ENCODE measurements around the gene TMEM131.

The TMEM131 gene

DNA sequence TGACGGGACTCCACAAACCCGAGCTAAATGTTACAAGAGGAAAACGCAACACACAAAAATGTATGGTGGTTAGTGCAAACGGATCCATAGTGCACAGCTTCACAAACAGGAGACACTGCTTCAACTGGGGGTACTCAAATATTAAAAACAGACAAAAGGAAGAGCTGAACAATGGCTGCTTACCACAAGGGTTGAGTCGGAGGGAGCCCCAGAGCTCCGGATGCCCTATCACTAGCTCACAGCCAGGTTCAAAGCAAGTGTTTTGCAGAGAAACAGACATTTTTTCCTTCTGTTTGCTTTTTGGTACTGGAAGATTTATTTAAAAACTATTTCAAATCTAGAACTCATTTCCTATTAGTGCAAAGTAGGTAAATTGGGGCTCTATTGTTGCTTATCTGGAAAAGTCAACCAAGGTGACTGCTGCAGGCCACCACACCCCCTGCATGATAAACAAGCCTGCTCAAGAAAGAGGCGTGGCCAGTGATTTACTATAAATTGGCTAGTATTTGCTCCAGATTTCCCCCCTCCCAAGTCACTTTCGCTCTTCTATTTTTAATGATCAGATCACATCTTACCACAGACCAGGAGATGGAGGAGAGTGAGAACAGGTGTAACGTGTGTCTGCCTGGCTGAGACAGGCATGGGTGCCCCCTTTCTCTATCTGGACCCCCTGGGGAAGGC, 235.9 kb downstream of the TMEM131 start:
- Histone ChIP-seq H3K27ac (ENCODE audit: low read depth, low read length) (no peak overlapping the region), H3K4me3 (ENCODE audit: low read depth, low read length) (no peak overlapping the region), H3K4me1 (ENCODE audit: control insufficient read depth, insufficient read depth, low read length) (no peaks in the 10 kb centered on the region), H3K9me3 (ENCODE audit: control insufficient read depth, insufficient read depth, low read length) (no peaks in the 10 kb centered on the region), H3K9ac (ENCODE audit: low read depth, low read length) (no peak overlapping the region), H3K36me3 (ENCODE audit: control insufficient read depth, insufficient read depth, low read length) (peaks cover 42% of the 10 kb centered on the region), H3K27me3 (ENCODE audit: control insufficient read depth, insufficient read depth, low read length) (no peaks in the 10 kb centered on the region)

DNA sequence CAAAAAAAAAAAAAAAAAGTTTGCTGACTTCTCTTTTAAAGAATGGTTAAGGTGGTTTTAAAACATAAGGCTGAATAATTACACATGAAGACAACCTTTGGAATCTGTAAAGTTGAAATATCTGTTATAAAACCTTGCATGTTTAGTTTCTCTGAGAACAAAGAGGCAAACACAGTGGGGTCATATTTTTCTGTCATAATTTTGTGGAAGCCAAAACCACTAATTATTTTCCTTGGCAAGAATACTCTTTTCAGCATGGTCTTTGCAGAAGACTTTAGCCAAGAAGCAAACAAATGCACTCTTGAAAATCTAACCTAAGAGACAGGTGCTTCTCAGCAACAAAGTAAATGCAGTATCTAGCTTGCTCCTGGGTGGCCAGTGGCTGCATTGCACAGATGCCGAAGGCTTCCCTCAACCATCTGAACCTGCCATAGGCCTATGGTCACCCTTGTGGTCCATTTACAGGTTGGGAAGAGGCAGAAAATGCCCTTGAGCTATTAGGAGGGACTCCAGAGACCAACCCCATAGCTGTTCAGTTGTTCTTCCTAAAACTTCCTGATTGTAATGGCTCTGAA, 237.5 kb downstream of the TMEM131 start:
- no peaks in the 10 kb centered on the region for H3K9me3 ChIP-seq (ENCODE audit: control insufficient read depth, insufficient read depth, low read length)
- H3K4me3 ChIP-seq (ENCODE audit: low read depth, low read length): no peak overlapping the region
- H3K9ac ChIP-seq (ENCODE audit: low read depth, low read length): no peak overlapping the region
- H3K27me3 ChIP-seq (ENCODE audit: control insufficient read depth, insufficient read depth, low read length): no peaks in the 10 kb centered on the region
- H3K36me3 ChIP-seq (ENCODE audit: control insufficient read depth, insufficient read depth, low read length): peaks cover 42% of the 10 kb centered on the region
- no peak overlapping the region for H3K27ac ChIP-seq (ENCODE audit: low read depth, low read length)
- H3K4me1 ChIP-seq (ENCODE audit: control insufficient read depth, insufficient read depth, low read length): peaks cover 1% of the 10 kb centered on the region; the same call in 1 of the 2 replicates

DNA sequence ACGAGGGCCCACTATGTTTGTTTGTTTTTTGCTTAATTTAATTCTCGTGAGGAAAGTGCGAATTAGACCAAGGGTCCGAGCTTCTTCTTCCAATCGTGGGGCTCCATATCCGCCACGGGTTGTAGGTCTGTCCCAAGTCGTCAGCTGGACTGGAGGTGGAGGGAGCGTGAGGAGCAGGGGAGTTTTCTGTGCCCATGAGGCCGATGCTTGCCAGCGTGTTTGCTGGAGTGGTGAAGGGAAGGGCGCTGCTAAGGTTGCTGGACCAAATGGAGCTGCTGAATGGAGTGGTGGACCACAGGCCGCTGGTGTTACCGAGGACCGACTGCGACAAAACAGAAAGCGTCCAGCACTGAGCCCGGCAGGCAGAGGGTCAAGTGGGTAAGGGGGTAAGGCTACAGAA, 238.7 kb downstream of the TMEM131 start:
- Histone ChIP-seq H3K4me1 (ENCODE audit: control insufficient read depth, insufficient read depth, low read length) (peaks cover 13% of the 10 kb centered on the region), H3K27me3 (ENCODE audit: control insufficient read depth, insufficient read depth, low read length) (no peaks in the 10 kb centered on the region), H3K4me3 (ENCODE audit: low read depth, low read length) (no peak overlapping the region), H3K9me3 (ENCODE audit: control insufficient read depth, insufficient read depth, low read length) (no peaks in the 10 kb centered on the region), H3K9ac (ENCODE audit: low read depth, low read length) (no peak overlapping the region), H3K27ac (ENCODE audit: low read depth, low read length) (no peak overlapping the region), H3K36me3 (ENCODE audit: control insufficient read depth, insufficient read depth, low read length) (peaks cover 42% of the 10 kb centered on the region)

DNA sequence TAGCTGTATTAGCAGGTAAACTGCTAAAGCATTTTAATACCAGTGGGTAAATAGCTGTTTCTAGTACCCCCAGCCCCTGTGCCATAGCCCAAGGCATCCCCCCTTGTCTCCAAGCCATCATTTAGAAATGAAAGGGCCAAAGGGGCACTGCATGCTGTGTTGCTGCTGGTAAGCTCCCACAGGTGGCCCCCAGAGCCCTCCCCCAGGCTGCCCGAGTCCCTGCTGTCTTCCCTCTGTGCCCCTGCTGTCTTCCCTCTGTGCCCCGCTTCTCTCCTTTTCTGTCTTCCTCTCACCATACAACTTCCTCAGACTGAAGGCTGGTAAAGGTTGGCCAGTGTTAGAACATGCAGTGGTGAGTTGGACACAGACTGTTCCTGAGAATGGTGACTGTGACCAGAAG, 240.3 kb downstream of the TMEM131 start:
- Histone ChIP-seq H3K9me3 (ENCODE audit: control insufficient read depth, insufficient read depth, low read length) (no peaks in the 10 kb centered on the region), H3K27me3 (ENCODE audit: control insufficient read depth, insufficient read depth, low read length) (no peaks in the 10 kb centered on the region), H3K27ac (ENCODE audit: low read depth, low read length) (no peak overlapping the region), H3K9ac (ENCODE audit: low read depth, low read length) (no peak overlapping the region), H3K4me3 (ENCODE audit: low read depth, low read length) (no peak overlapping the region), H3K4me1 (ENCODE audit: control insufficient read depth, insufficient read depth, low read length) (peaks cover 19% of the 10 kb centered on the region), H3K36me3 (ENCODE audit: control insufficient read depth, insufficient read depth, low read length) (peaks cover 40% of the 10 kb centered on the region)

DNA sequence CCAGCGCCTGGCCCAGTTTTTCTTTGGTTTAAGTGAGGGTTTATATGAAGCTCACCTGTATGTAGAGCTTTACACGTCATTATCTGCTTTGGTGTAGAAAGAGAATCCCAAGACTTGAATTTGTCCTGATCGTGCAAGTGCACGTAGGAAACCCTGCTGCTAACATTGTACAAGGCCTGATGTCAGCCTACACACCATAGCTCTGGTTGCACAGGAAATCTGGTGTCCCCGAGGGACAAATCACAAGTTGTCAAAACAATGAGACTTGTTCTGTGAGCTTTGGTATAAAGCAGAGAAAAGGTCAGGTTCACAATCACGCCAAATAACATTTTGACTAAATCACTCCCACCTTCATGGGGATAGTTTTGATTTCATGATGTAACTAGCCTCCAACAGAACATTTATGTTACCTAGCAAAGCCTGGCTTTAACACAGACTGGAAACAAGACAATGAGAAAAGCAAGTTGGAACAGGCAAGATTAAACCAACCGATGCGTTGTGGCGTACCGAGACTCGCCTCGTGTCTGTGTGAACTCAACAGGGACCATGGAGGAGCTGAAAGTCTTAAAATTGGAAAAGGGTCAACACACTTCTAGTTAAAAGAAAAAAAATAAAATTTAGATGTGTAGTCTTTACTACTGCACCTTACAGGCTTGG, 240.9 kb downstream of the TMEM131 start:
- Histone ChIP-seq H3K4me1 (ENCODE audit: control insufficient read depth, insufficient read depth, low read length) (peaks cover 19% of the 10 kb centered on the region), H3K9ac (ENCODE audit: low read depth, low read length) (no peak overlapping the region), H3K36me3 (ENCODE audit: control insufficient read depth, insufficient read depth, low read length) (peaks cover 34% of the 10 kb centered on the region), H3K4me3 (ENCODE audit: low read depth, low read length) (no peak overlapping the region), H3K27ac (ENCODE audit: low read depth, low read length) (no peak overlapping the region), H3K27me3 (ENCODE audit: control insufficient read depth, insufficient read depth, low read length) (no peaks in the 10 kb centered on the region), H3K9me3 (ENCODE audit: control insufficient read depth, insufficient read depth, low read length) (no peaks in the 10 kb centered on the region)

DNA sequence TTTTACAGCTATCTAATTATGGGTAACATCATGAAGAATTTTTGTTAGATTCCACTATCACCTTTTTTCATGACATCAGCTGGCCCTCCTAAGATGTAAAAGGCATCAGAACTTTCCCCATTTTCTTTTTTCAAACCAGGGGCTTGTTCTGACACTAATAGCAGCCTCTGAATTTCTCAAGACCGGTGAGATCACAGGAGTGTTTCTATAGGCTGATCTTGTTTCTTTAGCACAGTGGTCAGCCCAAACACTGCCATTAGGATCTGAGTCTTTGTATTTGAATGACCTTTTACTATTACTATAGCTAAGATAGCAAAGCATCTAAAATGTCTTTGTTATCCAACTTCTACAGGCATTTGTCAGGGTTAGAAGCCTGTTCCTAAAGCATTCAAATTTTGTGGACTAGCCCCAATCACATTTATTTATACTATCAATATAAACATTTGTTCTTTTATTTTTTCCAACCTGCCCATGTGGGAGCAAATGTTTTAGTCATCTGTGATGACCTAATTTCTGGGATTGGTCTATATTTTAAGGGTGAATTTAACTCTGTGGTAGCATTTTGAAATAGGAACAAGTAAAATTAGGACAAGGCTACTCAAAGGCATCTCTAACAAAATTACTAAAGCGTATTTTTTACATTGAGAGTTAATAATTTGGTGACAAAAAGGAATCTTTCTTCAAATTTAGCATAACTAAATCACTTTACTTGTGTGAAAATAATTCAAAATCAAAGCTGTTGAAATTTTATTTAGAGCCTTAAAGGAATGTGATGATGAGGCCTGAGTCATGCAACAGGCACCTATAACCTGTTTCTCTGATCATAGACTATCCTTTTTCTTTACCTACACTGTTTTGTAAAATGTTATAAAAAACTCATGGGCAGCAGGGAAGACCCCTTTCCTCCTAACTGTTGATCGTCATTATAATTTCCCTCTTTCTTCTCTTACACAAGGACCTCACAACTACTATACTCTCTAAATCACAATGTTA, 243.1 kb downstream of the TMEM131 start:
- no peaks in the 10 kb centered on the region for H3K27me3 ChIP-seq (ENCODE audit: control insufficient read depth, insufficient read depth, low read length)
- H3K27ac ChIP-seq (ENCODE audit: low read depth, low read length): peak overlapping the region; percentile 61
- H3K36me3 ChIP-seq (ENCODE audit: control insufficient read depth, insufficient read depth, low read length): peaks cover 17% of the 10 kb centered on the region; the same call in 1 of the 2 replicates
- H3K9me3 ChIP-seq (ENCODE audit: control insufficient read depth, insufficient read depth, low read length): no peaks in the 10 kb centered on the region
- H3K9ac ChIP-seq (ENCODE audit: low read depth, low read length): no peak overlapping the region
- H3K4me1 ChIP-seq (ENCODE audit: control insufficient read depth, insufficient read depth, low read length): peaks cover 19% of the 10 kb centered on the region
- no peak overlapping the region for H3K4me3 ChIP-seq (ENCODE audit: low read depth, low read length)

DNA sequence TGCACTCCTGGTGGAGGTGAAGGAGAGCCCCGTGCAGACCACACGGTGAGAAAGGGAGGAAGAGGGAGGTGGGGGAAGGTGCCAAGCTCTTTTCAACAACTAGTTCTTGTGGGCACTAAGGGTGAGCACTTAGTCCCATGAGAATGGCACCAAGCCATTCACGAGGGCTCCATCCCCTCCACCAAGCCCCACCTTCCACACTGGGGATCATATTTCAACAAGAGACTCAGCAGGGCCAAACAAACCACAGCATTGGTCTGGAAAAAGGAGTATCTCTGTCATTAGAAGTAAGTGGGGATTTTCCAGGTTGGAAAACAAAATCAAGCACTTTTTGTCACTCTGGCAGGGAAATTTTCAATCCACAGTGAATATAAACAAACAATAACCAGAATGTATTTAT, 244.0 kb downstream of the TMEM131 start:
- H3K27me3 ChIP-seq (ENCODE audit: control insufficient read depth, insufficient read depth, low read length): no peaks in the 10 kb centered on the region
- H3K27ac ChIP-seq (ENCODE audit: low read depth, low read length): peak overlapping the region; percentile 61
- H3K4me1 ChIP-seq (ENCODE audit: control insufficient read depth, insufficient read depth, low read length): peaks cover 19% of the 10 kb centered on the region
- H3K9me3 ChIP-seq (ENCODE audit: control insufficient read depth, insufficient read depth, low read length): no peaks in the 10 kb centered on the region
- peaks cover 11% of the 10 kb centered on the region; the same call in 1 of the 2 replicates for H3K36me3 ChIP-seq (ENCODE audit: control insufficient read depth, insufficient read depth, low read length)
- H3K9ac ChIP-seq (ENCODE audit: low read depth, low read length): no peak overlapping the region
- no peak overlapping the region for H3K4me3 ChIP-seq (ENCODE audit: low read depth, low read length)

DNA sequence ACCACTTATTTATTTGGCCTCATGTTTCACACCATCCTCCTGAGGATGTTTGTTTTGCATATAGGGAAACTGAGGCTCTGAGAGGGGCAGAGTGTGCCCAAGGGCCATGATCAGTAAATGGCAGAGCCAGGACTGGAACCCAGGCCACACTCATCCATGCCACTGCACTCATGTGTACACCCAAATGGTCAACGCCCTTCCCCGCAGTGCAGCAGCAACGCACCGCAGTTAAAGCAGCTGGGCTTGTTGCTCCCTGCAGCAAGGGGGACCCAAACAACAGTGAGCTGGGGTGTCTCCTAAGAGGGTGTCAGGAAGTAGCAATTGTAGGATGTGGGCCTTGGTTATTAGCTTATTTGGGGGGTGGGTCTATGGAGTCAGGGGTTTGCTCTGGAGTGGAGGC, 245.7 kb downstream of the TMEM131 start:
- no peaks in the 10 kb centered on the region for H3K9me3 ChIP-seq (ENCODE audit: control insufficient read depth, insufficient read depth, low read length)
- H3K9ac ChIP-seq (ENCODE audit: low read depth, low read length): no peak overlapping the region
- H3K36me3 ChIP-seq (ENCODE audit: control insufficient read depth, insufficient read depth, low read length): no peaks in the 10 kb centered on the region
- no peaks in the 10 kb centered on the region for H3K27me3 ChIP-seq (ENCODE audit: control insufficient read depth, insufficient read depth, low read length)
- no peak overlapping the region for H3K4me3 ChIP-seq (ENCODE audit: low read depth, low read length)
- H3K4me1 ChIP-seq (ENCODE audit: control insufficient read depth, insufficient read depth, low read length): peaks cover 19% of the 10 kb centered on the region
- no peak overlapping the region for H3K27ac ChIP-seq (ENCODE audit: low read depth, low read length)

DNA sequence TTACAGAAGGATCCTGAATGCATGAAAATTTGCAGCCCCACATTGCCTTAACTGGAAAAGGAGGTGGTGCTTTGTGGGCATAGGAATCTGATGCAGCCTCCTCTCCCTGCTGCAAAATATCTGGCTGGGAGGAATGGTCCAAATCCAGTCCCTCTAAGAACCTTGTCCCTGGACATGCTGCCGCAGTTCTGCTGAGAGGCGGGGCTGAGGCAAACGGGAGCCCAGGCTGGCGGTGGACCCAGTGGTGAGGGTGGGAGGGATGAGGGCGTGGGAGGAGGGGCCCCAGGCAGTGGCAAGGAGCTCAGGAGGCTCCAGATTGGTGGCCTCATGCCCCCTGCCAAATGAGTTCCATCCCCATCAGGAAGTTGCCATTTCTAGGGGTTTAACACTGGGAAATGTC, 246.2 kb downstream of the TMEM131 start:
- H3K4me1 ChIP-seq (ENCODE audit: control insufficient read depth, insufficient read depth, low read length): peaks cover 19% of the 10 kb centered on the region
- H3K9me3 ChIP-seq (ENCODE audit: control insufficient read depth, insufficient read depth, low read length): no peaks in the 10 kb centered on the region
- H3K9ac ChIP-seq (ENCODE audit: low read depth, low read length): no peak overlapping the region
- H3K4me3 ChIP-seq (ENCODE audit: low read depth, low read length): no peak overlapping the region
- no peak overlapping the region for H3K27ac ChIP-seq (ENCODE audit: low read depth, low read length)
- no peaks in the 10 kb centered on the region for H3K36me3 ChIP-seq (ENCODE audit: control insufficient read depth, insufficient read depth, low read length)
- H3K27me3 ChIP-seq (ENCODE audit: control insufficient read depth, insufficient read depth, low read length): no peaks in the 10 kb centered on the region

DNA sequence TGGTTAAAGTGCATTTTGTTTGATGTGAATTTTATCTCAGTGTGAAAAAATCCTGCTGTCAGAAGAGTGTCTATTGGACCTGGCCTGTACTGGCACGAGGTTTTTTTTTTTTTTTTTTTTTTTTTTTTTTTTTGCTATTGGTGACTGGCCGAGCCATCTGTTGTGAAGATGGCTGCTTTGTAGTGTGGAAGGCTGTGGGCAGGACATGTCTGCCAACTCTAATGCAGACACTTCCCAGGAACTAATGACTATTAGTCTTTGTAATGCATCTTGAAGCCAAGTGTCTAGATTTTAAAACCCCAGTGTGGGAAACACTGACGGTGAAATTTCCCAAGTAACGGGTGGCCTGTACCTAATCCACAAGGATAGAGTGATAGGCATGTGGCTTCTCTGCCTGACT, 248.0 kb downstream of the TMEM131 start:
- no peaks in the 10 kb centered on the region for H3K9me3 ChIP-seq (ENCODE audit: control insufficient read depth, insufficient read depth, low read length)
- H3K9ac ChIP-seq (ENCODE audit: low read depth, low read length): no peak overlapping the region
- H3K4me1 ChIP-seq (ENCODE audit: control insufficient read depth, insufficient read depth, low read length): peaks cover 13% of the 10 kb centered on the region
- no peak overlapping the region for H3K27ac ChIP-seq (ENCODE audit: low read depth, low read length)
- H3K36me3 ChIP-seq (ENCODE audit: control insufficient read depth, insufficient read depth, low read length): no peaks in the 10 kb centered on the region
- H3K4me3 ChIP-seq (ENCODE audit: low read depth, low read length): no peak overlapping the region
- no peaks in the 10 kb centered on the region for H3K27me3 ChIP-seq (ENCODE audit: control insufficient read depth, insufficient read depth, low read length)

All from HUES48 (cell line).